Osteocyte (in vitro differentiated cells): ENCODE results near the gene PDCL3. TPM values are rescaled to one million over a fixed set of nuclear protein-coding genes. Genes with fewer than 3 reads are reported as not detected.

Experiments
- DNase-seq: peaks from one replicate; pipeline ENCODE4 v3.0.0; 2021; ENCODE audit warnings: mixed read lengths; ENCODE audit not compliant: unreplicated experiment; ENCODE audit errors: extremely low spot score
- H3K27ac Mint-ChIP-seq: one replicate; pipeline ENCODE4 v1.8.0; 2021; ENCODE audit warnings: mild to moderate bottlenecking, mixed read lengths; ENCODE audit not compliant: unreplicated experiment
- H3K27me3 Mint-ChIP-seq: one replicate; pipeline ENCODE4 v1.8.0; 2021; ENCODE audit warnings: mixed read lengths; ENCODE audit not compliant: unreplicated experiment
- H3K36me3 Mint-ChIP-seq: one replicate; pipeline ENCODE4 v1.8.0; 2021; ENCODE audit warnings: mixed read lengths; ENCODE audit not compliant: unreplicated experiment
- H3K4me1 Mint-ChIP-seq: one replicate; pipeline ENCODE4 v1.8.0; 2021; ENCODE audit warnings: mixed read lengths; ENCODE audit not compliant: unreplicated experiment
- H3K4me3 Mint-ChIP-seq: one replicate; pipeline ENCODE4 v1.8.0; 2021; ENCODE audit warnings: mild to moderate bottlenecking, moderate library complexity, mixed read lengths; ENCODE audit not compliant: unreplicated experiment
- H3K9me3 Mint-ChIP-seq: one replicate; pipeline ENCODE4 v1.8.0; 2021; ENCODE audit warnings: mixed read lengths; ENCODE audit not compliant: unreplicated experiment
- CTCF ChIP-seq: fragments of 200-600 bp; sonication (generic); IDR thresholded peaks from 2 replicates; pipeline ENCODE4 v1.5.0; 2021; ENCODE audit warnings: antibody characterized with exemption, mild to moderate bottlenecking, moderate library complexity
- total RNA-seq: library from RNA; stranded (reverse); gene quantifications from 2 replicates; pipeline ENCODE4 v1.2.1, GENCODE V29; 2021

The PDCL3 gene
- total RNA-seq, 1 donor from 2014 or later, result 20.4 TPM

- no peaks in the 10 kb centered on the region for H3K9me3 Mint-ChIP-seq
- peaks cover 13% of the 10 kb centered on the region for H3K4me1 Mint-ChIP-seq
- no peak overlapping the region for H3K27ac Mint-ChIP-seq
- H3K36me3 Mint-ChIP-seq, result no peaks in the 10 kb centered on the region
- DNase-seq, result no peak
- no peak overlapping the region for H3K4me3 Mint-ChIP-seq
- no peak for TF ChIP-seq CTCF
- peaks cover 7% of the 10 kb centered on the region for H3K27me3 Mint-ChIP-seq
Measured at GRCh38 chr2:100599566-100599965, 36.8 kb downstream of the PDCL3 start.

GRCh38 chr2:100601661-100602060 lies 38.9 kb downstream of the PDCL3 start:
- TF ChIP-seq CTCF, result no peak
- H3K36me3 Mint-ChIP-seq, result no peaks in the 10 kb centered on the region
- H3K4me1 Mint-ChIP-seq, result peaks cover 14% of the 10 kb centered on the region
- H3K4me3 Mint-ChIP-seq, result no peak overlapping the region
- H3K27me3 Mint-ChIP-seq, result peaks cover 8% of the 10 kb centered on the region
- H3K9me3 Mint-ChIP-seq, result no peaks in the 10 kb centered on the region
- no peak overlapping the region for H3K27ac Mint-ChIP-seq
- no peak for DNase-seq

GRCh38 chr2:100603414-100603813 lies 40.6 kb downstream of the PDCL3 start:
- Mint-ChIP-seq H3K27me3 (peaks cover 8% of the 10 kb centered on the region), H3K36me3 (no peaks in the 10 kb centered on the region), H3K4me3 (no peak overlapping the region), H3K27ac (no peak overlapping the region), H3K4me1 (peaks cover 15% of the 10 kb centered on the region), H3K9me3 (no peaks in the 10 kb centered on the region)
- no peak for DNase-seq
- no peak for TF ChIP-seq CTCF

GRCh38 chr2:100603948-100604633 lies 41.3 kb downstream of the PDCL3 start:
- H3K36me3 Mint-ChIP-seq, result no peaks in the 10 kb centered on the region
- H3K27me3 Mint-ChIP-seq, result peaks cover 5% of the 10 kb centered on the region
- DNase-seq, result no peak
- H3K4me3 Mint-ChIP-seq, result no peak overlapping the region
- H3K9me3 Mint-ChIP-seq, result no peaks in the 10 kb centered on the region
- peaks cover 15% of the 10 kb centered on the region for H3K4me1 Mint-ChIP-seq
- no peak for TF ChIP-seq CTCF
- H3K27ac Mint-ChIP-seq, result peak overlapping the region; percentile 51

GRCh38 chr2:100606332-100606725 lies 43.5 kb downstream of the PDCL3 start:
- Mint-ChIP-seq H3K4me1 (peaks cover 15% of the 10 kb centered on the region), H3K27me3 (peaks cover 6% of the 10 kb centered on the region), H3K9me3 (no peaks in the 10 kb centered on the region), H3K27ac (no peak overlapping the region), H3K36me3 (no peaks in the 10 kb centered on the region), H3K4me3 (no peak overlapping the region)
- no peak for DNase-seq
- no peak for TF ChIP-seq CTCF
